Cardiac muscle cell (in vitro differentiated cells and primary cell): ENCODE data around the gene LPCAT3. TPM values are rescaled to one million over a fixed set of nuclear protein-coding genes. Genes with fewer than 3 reads are reported as not detected.
A peak's percentile ranks its signal among the peaks of the same experiment; 100 is the strongest.

ENCODE experiments used
- DNase-seq, 2 donors: peaks; one replicate each; pipeline versions ENCODE4 v3.0.0 to v3.0.0-alpha.2; 2010 to 2017; ENCODE audit warnings: low read depth in 1 of 2, low spot score in 1 of 2
- H3K27ac ChIP-seq: fragments of 200-600 bp; sonication (generic); 2 replicates; pipeline ENCODE4 v1.5.1; 2016
- H3K27me3 ChIP-seq: fragments of 200-600 bp; sonication (generic); 2 replicates; pipeline ENCODE4 v1.6.0; 2016; ENCODE audit warnings: control low read depth
- H3K36me3 ChIP-seq: fragments of 200-600 bp; sonication (generic); 2 replicates; pipeline ENCODE4 v1.5.1; 2016; ENCODE audit warnings: control low read depth
- H3K4me1 ChIP-seq: fragments of 200-600 bp; sonication (generic); 2 replicates; pipeline ENCODE4 v1.8.1; 2017; ENCODE audit warnings: low read depth, mild to moderate bottlenecking, mixed run types
- H3K4me3 ChIP-seq: fragments of 200-600 bp; sonication (generic); 2 replicates; pipeline ENCODE4 v1.5.1; 2016; ENCODE audit warnings: mild to moderate bottlenecking
- H3K9me3 ChIP-seq: fragments of 200-600 bp; sonication (generic); 2 replicates; pipeline ENCODE4 v1.5.1; 2017; ENCODE audit warnings: low read depth, mild to moderate bottlenecking, control low read depth
- CTCF ChIP-seq: IDR thresholded peaks from 2 replicates; pipeline ENCODE4 v1.5.1; 2012; ENCODE audit warnings: low read depth, mild to moderate bottlenecking, low read length
- polyA plus RNA-seq: library from polyadenylated mRNA; unstranded; fragments of >200 nt; fragmentation: Nextera tagmentation; extraction: Ambion mirVana; gene quantifications from 2 replicates; pipeline ENCODE4 v1.2.1, GENCODE V29; 2016
- total RNA-seq: library from RNA; depleted of rRNA; stranded (reverse); fragments of >200 nt; gene quantifications from 2 replicates; pipeline ENCODE4 v1.2.3, GENCODE V29; 2016

The LPCAT3 gene
- total and polyA plus RNA-seq, 2 experiments from 2014 or later = 12.0 to 37.8 TPM

DNA sequence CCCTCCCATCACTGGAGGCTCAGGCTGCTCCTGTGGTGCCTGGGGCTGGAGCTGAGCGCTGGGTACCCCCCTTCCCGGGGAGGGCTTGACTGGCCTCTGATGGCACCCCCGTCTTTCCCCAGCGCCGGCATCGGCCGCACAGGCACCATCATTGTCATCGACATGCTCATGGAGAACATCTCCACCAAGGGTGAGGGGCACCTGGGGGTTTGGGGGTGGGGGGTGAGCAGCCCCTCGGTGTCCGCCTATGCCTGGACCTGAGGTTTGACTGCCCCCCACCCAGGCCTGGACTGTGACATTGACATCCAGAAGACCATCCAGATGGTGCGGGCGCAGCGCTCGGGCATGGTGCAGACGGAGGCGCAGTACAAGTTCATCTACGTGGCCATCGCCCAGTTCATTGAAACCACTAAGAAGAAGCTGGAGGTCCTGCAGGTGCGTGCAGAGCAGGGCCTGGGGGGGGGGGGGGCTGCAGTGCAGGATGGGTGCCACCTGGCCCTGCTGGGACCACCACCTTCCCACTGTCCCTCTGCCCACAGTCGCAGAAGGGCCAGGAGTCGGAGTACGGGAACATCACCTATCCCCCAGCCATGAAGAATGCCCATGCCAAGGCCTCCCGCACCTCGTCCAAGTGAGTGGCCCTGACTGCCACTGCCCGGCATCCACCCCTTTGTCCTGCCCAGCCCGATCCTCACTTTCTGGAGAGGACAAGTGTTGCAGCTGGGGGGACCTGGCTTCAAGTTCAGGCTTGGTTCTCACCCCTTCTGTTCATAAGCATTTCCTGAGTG is 58.3 kb downstream of the LPCAT3 start:
- Histone ChIP-seq H3K27me3 (no peaks in the 10 kb centered on the region), H3K4me3 (no peak overlapping the region), H3K9me3 (no peaks in the 10 kb centered on the region), H3K36me3 (no peaks in the 10 kb centered on the region), H3K4me1 (peaks cover 13% of the 10 kb centered on the region), H3K27ac (no peak overlapping the region)
- TF ChIP-seq CTCF = no peak
- DNase-seq = no peak

GRCh38 chr12:6959058-6959804 is 59.0 kb downstream of the LPCAT3 start:
- Histone ChIP-seq H3K9me3 (no peaks in the 10 kb centered on the region), H3K4me3 (no peak overlapping the region), H3K27me3 (no peaks in the 10 kb centered on the region), H3K4me1 (peaks cover 10% of the 10 kb centered on the region), H3K27ac (peak overlapping the region; percentile 6), H3K36me3 (no peaks in the 10 kb centered on the region)
- TF ChIP-seq CTCF = no peak
- DNase-seq = no peak

DNA sequence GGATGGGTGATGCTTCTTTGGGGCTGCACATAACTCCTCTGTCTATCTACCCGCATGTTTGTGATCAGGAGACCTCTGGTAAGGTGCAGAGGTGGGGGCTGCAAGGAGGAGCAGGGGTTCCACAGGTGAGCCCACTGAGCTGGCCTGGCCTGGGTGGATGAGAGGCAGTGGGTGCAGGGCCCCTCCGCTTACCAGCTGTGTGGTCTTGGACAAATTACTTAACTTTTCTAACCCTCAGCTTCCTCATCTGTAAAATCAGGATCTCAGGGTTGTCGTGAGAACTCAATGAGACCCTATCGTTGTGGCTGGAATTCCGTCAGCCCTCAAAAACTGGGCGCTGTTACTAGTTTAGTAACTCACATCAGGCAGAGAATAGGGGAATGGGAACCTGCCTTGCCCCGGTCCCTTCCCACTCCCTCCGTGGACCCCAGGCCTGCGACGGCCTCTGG is 59.6 kb downstream of the LPCAT3 start:
- TF ChIP-seq CTCF = no peak
- no peaks in the 10 kb centered on the region for H3K9me3 ChIP-seq
- H3K27me3 ChIP-seq = no peaks in the 10 kb centered on the region
- H3K27ac ChIP-seq = peak overlapping the region; percentile 6
- H3K4me1 ChIP-seq = peaks cover 10% of the 10 kb centered on the region
- H3K36me3 ChIP-seq = no peaks in the 10 kb centered on the region
- DNase-seq = no peak
- H3K4me3 ChIP-seq = no peak overlapping the region

DNA sequence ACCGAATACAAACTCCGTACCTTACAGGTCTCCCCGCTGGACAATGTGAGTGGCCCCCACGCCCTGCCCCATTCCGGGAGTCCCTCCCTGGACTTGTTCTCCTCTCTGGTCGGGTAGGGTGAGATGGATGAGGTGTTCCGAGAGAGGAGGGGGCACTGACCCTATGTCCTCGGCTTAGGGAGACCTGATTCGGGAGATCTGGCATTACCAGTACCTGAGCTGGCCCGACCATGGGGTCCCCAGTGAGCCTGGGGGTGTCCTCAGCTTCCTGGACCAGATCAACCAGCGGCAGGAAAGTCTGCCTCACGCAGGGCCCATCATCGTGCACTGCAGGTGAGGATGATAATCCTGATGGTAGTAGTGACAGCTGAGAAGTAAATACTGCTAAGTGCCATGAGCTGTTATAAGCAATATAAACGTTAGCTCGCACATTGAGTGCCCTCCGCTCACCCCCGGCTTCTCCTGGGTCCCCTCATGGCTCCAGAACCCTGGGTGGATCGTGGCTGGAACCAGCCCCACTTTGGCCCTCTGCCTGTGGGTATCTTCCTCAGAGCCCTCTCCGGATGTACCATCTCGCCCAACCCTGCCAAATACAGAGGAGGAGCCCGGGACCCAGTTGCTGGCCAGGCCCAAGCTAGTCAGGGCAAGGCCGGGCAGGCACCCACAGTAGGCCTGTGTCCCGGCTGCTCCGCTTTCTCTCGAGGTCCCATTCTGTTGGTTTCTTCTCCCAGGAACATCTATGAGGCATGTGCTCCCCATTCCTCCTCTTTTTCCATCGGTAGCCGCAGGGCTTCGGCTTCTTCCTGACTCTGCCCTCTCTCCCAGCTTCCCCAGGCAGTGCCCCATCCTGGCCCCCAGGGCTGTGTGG is 60.3 kb downstream of the LPCAT3 start:
- no peaks in the 10 kb centered on the region for H3K9me3 ChIP-seq
- H3K36me3 ChIP-seq = no peaks in the 10 kb centered on the region
- no peak overlapping the region for H3K4me3 ChIP-seq
- H3K27me3 ChIP-seq = no peaks in the 10 kb centered on the region
- H3K27ac ChIP-seq = no peak overlapping the region
- DNase-seq = no peak
- peaks cover 10% of the 10 kb centered on the region for H3K4me1 ChIP-seq
- TF ChIP-seq CTCF = no peak

GRCh38 chr12:6957151-6957701 is 61.0 kb downstream of the LPCAT3 start:
- no peak for DNase-seq
- no peak for TF ChIP-seq CTCF
- Histone ChIP-seq H3K27me3 (no peaks in the 10 kb centered on the region), H3K36me3 (no peaks in the 10 kb centered on the region), H3K4me3 (no peak overlapping the region), H3K4me1 (peaks cover 6% of the 10 kb centered on the region), H3K9me3 (no peaks in the 10 kb centered on the region), H3K27ac (no peak overlapping the region)
